NCI-H510A (cell line): ENCODE measurements around the gene NYAP1.
"Not testable (repeated sequence)": the region's sequence is repeated elsewhere in the genome, so short reads cannot be mapped to it uniquely, and the experiment has no call there.

Experiments used
- DNase-seq: peaks from one replicate; lab custom pipeline; 2025; lab: John Stamatoyannopoulos, UW

NYAP1 gene

GRCh38 chr7:100483090-100483721 is 521 bp upstream of the NYAP1 start:
- no peak for DNase-seq

GRCh38 chr7:100484673-100485045 is 932 bp downstream of the NYAP1 start:
- DNase-seq, result no peak

- no peak for DNase-seq
Measured at GRCh38 chr7:100485471-100485876, 1.7 kb downstream of the NYAP1 start.

DNA sequence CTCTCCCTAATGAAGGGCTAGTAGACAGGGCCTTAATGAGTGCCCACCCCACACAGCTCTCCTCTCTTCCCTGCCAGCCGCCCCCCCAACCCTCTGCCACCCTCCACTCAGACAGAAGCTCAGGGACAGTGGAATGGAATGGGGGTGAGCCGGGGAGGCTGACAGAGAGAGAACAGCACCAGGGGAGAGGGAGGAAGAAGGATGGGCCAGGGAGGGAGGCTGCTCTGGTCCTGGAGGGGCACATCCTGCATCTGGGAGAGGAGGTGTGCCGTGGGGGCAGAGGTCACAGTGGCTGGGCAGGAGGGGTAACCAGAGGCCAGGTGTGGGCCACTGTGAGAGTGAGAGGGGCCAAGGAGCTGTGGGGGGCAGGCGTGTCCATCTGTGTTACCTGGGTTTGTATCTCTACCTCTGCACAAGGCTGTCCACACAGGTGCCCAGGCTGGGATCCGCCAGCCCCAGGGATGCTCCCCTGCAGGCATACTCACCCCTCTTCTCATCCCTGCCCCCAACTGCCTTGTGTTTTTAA is 2.4 kb downstream of the NYAP1 start:
- DNase-seq, result no peak

DNA sequence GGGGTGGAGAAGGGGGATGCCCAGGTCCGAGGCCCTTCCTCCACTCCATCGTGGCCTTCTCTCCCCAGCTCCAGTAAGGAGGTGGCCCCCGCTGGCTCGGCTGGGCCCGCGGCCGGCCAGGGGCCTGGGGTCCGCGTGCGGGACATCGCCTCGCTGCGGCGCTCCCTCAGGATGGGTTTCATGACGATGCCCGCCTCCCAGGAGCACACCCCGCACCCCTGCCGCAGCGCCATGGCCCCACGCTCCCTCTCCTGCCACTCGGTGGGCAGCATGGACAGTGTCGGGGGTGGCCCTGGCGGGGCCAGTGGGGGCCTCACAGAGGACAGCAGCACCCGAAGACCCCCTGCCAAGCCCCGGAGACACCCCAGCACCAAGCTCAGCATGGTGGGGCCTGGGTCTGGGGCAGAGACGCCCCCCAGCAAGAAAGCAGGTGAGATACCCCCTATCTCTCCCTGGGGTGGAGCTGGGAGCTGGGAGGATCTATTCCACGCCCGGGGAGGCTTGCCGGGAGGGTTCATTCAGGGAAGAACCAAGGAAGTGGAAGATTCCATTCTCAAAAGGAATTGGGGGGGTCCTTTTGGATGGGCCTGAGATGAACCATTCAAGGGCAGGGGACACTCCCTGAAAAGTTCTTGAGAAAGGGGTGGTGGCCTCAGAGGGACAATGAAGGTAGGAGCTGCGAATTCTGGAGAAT is 3.2 kb downstream of the NYAP1 start:
- DNase-seq, result no peak

DNA sequence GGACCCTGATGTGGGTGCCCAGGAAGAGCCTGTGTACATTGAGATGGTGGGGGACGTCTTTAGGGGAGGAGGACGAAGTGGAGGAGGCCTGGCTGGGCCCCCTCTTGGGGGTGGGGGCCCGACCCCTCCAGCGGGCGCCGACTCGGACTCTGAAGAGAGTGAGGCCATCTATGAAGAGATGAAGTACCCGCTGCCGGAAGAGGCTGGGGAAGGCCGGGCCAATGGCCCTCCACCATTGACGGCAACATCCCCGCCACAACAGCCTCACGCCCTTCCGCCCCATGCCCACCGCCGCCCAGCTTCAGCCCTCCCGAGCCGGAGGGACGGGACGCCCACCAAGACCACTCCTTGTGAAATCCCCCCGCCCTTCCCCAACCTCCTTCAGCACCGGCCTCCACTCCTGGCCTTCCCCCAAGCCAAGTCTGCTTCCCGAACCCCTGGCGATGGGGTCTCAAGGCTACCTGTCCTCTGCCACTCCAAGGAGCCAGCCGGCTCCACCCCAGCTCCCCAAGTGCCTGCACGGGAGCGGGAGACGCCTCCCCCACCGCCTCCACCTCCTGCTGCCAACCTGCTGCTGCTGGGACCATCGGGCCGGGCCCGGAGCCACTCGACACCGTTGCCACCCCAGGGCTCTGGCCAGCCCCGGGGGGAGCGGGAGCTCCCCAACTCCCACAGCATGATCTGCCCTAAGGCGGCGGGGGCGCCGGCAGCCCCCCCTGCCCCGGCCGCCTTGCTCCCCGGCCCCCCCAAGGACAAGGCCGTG is 4.8 kb downstream of the NYAP1 start:
- no peak for DNase-seq

DNA sequence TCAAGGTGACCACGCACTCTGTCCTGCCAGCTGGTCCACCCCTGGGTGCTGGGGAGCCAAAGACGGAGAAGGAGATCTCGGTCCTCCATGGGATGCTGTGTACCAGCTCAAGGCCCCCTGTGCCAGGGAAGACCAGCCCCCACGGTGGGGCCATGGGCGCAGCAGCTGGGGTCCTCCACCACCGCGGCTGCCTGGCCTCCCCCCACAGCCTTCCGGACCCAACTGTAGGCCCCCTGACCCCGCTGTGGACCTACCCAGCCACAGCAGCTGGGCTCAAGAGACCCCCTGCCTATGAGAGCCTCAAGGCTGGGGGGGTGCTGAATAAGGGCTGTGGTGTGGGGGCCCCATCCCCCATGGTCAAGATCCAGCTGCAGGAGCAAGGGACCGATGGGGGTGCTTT is 5.4 kb downstream of the NYAP1 start:
- DNase-seq, result no peak

- DNase-seq, result peak; percentile 89
Measured at GRCh38 chr7:100489824-100490223, 6.1 kb downstream of the NYAP1 start.

- no peak for DNase-seq
Measured at GRCh38 chr7:100490483-100491191, 6.9 kb downstream of the NYAP1 start.

- DNase-seq, result no peak
Measured at GRCh38 chr7:100491192-100491578, 7.5 kb downstream of the NYAP1 start.

DNA sequence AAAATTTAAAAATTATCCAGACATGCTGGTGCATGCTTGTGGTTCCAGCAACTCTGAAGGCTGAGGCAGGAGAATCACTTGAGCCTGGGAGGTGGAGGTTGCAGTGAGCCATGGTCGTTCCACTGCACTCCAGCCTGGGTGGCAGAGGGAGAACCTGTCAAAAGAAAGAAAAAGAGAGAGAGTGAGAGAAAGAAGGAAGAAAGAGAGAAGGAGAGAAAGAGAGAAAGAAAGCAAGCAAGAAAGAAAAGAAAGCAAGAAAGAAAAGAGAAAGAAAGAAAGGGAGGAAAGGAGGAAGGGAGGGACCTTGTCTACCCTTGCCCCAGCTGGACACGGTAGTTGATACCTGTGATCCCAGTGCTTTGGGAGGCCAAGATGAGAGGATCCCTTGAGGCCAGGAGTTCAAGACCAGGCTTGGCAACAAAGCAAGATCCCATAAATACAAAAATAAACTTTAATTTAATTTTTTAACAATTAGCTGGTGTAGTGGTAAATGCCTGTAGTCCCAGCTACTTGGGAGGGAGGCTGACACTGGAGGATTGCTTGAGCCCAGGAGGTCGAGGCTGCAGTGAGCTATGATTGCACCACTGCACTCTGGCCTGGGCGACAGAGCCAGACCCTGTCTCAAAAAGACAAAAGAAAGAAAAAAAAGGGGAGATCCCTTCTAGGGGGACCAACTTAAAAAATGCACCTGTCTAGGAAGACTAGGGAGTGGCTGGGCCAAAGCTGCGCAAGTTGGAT is 9.2 kb downstream of the NYAP1 start:
- no peak for DNase-seq

DNA sequence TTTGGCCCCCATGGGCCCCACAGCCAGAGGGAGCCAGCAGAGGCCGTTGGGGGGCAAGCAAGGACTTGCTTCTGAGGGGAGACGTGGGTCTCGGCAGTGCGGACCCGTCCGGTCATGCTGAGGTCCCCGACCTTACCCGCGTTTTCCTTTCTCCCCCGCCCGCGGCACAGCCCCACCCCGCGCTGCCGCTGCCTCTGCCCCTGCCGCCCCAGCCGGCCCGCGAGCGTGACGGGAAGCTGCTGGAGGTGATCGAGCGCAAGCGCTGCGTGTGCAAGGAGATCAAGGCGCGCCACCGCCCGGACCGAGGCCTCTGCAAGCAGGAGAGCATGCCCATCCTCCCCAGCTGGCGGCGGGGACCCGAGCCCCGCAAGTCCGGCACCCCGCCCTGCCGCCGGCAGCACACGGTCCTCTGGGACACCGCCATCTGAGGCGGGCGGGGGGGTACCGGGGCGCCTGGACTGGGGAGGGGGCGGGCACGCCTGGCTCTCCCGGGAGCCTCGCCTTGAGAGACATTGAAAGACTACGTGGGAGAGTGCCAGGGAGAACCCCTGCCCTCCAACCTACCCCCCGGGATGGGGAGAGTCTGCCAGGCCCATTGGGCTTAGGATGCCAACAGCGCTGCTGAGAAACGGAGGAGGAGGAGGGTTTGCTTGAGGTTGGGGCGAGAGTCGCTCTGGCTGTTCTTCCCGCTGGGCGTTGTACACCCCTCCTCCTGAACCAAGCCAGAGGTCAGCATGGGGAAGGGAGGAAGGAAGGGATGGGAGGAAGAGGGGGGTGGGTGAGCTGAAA is 9.9 kb downstream of the NYAP1 start:
- DNase-seq, result no peak

- no peak for DNase-seq
Measured at GRCh38 chr7:100496509-100496908, 12.8 kb downstream of the NYAP1 start.

- not testable (repeated sequence) for DNase-seq
Measured at GRCh38 chr7:100500743-100501142, 17.0 kb downstream of the NYAP1 start.

DNA sequence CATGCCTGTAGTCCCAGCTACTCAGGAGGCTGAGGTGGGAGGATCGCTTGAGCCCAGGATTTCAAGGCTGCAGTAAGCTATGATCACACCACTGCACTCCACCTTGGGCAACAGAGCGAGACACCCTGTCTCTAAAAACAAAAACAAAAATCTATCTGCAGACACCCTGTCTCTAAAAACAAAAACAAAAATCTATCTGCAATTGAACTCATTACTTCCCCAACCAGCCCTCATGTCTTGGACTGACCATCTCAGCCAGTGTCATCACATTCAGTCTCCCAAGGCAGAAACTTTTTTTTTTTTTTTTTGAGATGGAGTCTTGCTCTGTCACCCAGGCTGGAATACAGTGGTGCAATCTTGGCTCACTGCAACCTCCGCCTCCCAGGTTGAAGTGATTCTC is 20.3 kb downstream of the NYAP1 start:
- not testable (repeated sequence) for DNase-seq

DNA sequence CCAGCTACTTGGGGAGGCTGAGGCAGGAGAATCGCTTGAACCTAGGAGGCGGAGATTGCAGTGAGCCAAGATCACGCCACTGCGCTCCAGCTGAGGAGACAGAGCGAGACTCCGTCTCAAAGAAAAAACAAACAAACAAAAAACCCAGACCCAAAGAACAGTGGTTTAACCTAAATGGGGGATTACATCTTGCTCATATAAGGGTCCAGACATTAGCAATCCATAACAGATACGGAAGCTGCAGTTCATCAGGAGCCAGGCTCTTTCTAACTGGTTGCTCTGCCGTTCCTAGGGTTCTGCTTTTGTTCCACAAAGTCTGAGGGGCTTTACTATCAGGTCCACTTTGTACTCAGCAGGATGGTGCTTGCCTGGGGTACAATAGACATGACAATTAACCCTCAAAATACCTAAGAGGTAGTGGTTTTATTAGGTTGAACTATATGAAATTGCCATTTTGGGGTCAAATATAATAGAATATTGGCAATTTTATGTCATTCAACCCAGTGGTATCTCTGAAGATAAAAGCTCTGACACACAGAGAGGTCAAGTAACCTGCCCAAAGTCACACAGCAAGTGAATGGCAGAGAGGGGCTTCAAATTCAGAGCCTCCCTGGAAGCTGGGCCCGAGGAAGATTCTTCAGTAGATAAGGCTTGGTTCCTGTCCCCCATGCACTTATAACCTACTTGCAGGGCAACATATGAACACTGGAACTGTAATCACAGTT is 21.3 kb downstream of the NYAP1 start:
- DNase-seq, result no peak

DNA sequence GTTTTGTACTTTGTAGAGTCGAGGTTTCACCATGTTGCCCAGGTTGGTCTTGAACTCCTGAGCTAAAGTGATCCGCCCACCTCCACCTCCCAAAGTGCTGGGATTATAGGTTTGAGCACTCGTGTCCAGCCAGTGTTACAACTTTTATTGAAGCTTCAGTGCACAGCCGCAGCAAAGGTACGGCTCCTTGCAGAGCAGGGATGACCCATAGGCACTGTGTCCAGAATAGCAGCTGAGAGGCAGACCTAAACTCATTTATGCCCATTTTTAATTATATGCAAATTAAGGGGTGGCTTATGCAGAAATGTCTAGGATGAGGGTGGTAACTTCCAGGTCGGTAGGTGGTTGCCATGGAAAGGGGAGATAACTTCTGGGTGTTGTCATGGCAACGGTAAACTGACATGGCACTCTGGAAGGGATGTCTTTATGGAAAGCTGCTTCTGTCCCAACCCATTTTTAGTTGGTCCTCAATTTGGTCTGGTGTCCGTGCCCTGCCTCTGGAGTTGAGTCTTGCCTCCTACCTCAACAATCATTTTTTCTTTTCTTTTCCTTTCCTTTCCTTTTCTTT is 22.7 kb downstream of the NYAP1 start:
- DNase-seq, result no peak

DNA sequence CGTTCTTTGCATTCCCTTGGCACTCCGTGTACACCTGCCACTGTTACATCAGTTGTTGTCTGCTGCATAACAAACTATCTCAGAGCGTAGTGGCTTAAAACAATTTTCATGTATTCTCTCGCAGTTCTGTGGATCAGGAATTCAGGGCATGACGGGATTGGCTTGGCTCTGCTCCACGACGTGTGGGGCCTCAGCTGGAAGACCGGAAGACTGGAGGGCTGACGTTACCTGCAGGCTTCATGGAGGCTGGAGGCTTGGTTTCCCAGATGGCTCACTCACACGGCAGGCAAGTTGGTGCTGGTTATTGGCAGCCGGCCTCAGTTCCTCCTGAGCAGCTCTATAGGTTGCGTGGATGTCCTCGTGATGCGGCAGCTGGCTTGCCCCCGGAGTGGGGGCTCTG is 25.5 kb downstream of the NYAP1 start:
- DNase-seq, result no peak

DNA sequence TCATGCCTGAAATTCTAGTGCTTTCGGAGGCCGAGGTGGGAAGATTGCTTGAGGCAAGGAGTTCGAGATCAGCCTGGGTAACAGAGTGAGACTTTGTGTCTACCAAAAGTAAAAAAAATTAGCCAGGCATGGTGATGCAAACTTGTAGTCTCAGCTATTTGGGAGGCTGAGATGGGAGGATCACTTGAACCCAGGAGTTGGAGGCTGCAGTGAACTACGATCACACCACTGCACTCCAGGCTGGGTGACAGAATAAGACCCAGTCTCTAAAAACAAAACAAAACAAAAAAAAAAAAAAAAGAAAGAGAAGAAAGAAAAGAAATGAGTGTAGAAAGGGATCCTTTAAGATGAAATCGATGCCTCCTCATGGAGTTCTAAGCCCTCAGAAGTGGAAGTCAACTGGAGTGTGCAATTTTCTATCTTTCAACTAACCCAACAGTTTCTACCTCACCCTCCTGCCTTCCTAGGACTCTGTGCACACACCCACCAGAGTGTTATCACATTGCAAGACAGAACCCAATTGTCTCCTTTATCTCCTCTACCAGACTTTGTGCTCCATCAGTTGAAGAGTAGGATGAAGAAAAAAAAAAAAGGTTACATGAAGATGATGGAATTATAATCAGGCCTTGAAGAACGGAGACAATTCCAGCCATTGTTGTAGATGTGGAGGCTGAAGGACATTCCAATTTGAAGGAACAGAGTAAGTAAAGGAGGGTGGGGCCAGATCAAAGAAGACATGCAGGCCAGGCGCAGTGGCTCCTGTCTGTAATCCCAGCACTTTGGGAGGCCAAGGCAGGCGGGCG is 26.9 kb downstream of the NYAP1 start:
- no peak for DNase-seq
